DOHH2 (cell line): ENCODE data around the gene MUC5AC.

Source experiments
- H3F3A ChIP-seq: fragments of 200-600 bp; sonication (generic), shearing (Covaris generic); 2 replicates; pipeline ENCODE4 v1.6.0; 2016; ENCODE audit warnings: antibody characterized with exemption, mild to moderate bottlenecking; ENCODE audit not compliant: control insufficient read depth, insufficient read depth
- H3K27ac ChIP-seq: fragments of 200-600 bp; sonication (generic); 2 replicates; pipeline ENCODE4 v1.5.1; 2014; ENCODE audit warnings: low read depth, mild to moderate bottlenecking, low read length, moderate library complexity
- H3K27me3 ChIP-seq: fragments of 200-600 bp; sonication (generic); 2 replicates; pipeline ENCODE4 v1.6.1; 2014; ENCODE audit warnings: mild to moderate bottlenecking, low read length, mixed read lengths; ENCODE audit not compliant: control insufficient read depth
- H3K36me3 ChIP-seq: fragments of 200-600 bp; sonication (generic); 2 replicates; pipeline ENCODE4 v1.6.1; 2014; ENCODE audit warnings: mild to moderate bottlenecking, low read length, moderate library complexity, mixed read lengths; ENCODE audit not compliant: control insufficient read depth
- H3K4me1 ChIP-seq: fragments of 200-600 bp; sonication (generic); 2 replicates; pipeline ENCODE4 v1.6.1; 2014; ENCODE audit warnings: mild to moderate bottlenecking, low read length, mixed read lengths; ENCODE audit not compliant: control insufficient read depth
- H3K4me2 ChIP-seq: fragments of 200-600 bp; sonication (generic); 2 replicates; pipeline ENCODE4 v1.6.0; 2014; ENCODE audit warnings: mild to moderate bottlenecking, low read length, moderate library complexity
- H3K4me3 ChIP-seq: fragments of 200-600 bp; sonication (generic); 2 replicates; pipeline ENCODE4 v1.5.1; 2014; ENCODE audit warnings: mild to moderate bottlenecking, low read length, mixed read lengths
- H3K79me2 ChIP-seq: fragments of 200-600 bp; sonication (generic); 2 replicates; pipeline ENCODE4 v1.6.1; 2014; ENCODE audit warnings: mild to moderate bottlenecking, low read length, mixed read lengths; ENCODE audit not compliant: control insufficient read depth
- H3K9me2 ChIP-seq: fragments of 200-600 bp; sonication (generic); replicated peaks from 2 replicates; pipeline ENCODE4 v1.6.1; 2014; ENCODE audit warnings: mild to moderate bottlenecking, low read length, mixed read lengths; ENCODE audit not compliant: control insufficient read depth
- H3K9me3 ChIP-seq: fragments of 200-600 bp; sonication (generic); 2 replicates; pipeline ENCODE4 v1.6.1; 2014; ENCODE audit warnings: antibody characterized with exemption, low read length, mixed read lengths; ENCODE audit not compliant: control insufficient read depth, insufficient read depth
- H4K20me1 ChIP-seq: fragments of 200-600 bp; sonication (generic); 2 replicates; pipeline ENCODE4 v1.6.0; 2014; ENCODE audit warnings: low read depth, mild to moderate bottlenecking, antibody characterized with exemption, low read length, moderate library complexity; ENCODE audit not compliant: control insufficient read depth, insufficient read depth
- CTCF ChIP-seq: fragments of 200-600 bp; sonication (generic); IDR thresholded peaks from one replicate; pipeline ENCODE4 v1.5.1; 2014; ENCODE audit warnings: antibody characterized with exemption, mild to moderate bottlenecking, low read depth, low read length; ENCODE audit not compliant: poor library complexity, severe bottlenecking
- EZH2phosphoT487 ChIP-seq: fragments of 200-600 bp; sonication (generic); IDR thresholded peaks from 2 replicates; pipeline ENCODE4 v1.6.1; 2017; ENCODE audit warnings: borderline replicate concordance, mild to moderate bottlenecking, antibody characterized with exemption, low read length, moderate library complexity, mixed read lengths

MUC5AC gene

GRCh38 chr11:1119604-1120146, 38.1 kb upstream of the MUC5AC start:
- Histone ChIP-seq H3K27ac (no peak overlapping the region), H3K9me3 (no peaks in the 10 kb centered on the region), H4K20me1 (no peaks in the 10 kb centered on the region), H3K27me3 (no peaks in the 10 kb centered on the region), H3K4me2 (no peak overlapping the region), H3K9me2 (no peaks in the 10 kb centered on the region), H3K4me1 (no peaks in the 10 kb centered on the region), H3K4me3 (no peak overlapping the region), H3K79me2 (no peaks in the 10 kb centered on the region), H3K36me3 (no peaks in the 10 kb centered on the region), H3F3A (no peaks in the 10 kb centered on the region)
- TF ChIP-seq CTCF (no peak), EZH2phosphoT487 (no peak)

GRCh38 chr11:1120532-1121330, 37.0 kb upstream of the MUC5AC start:
- H3K9me2 ChIP-seq = no peaks in the 10 kb centered on the region
- no peak overlapping the region for H3K4me2 ChIP-seq
- H3K9me3 ChIP-seq = no peaks in the 10 kb centered on the region
- H3K79me2 ChIP-seq = no peaks in the 10 kb centered on the region
- H3K36me3 ChIP-seq = no peaks in the 10 kb centered on the region
- no peak overlapping the region for H3K27ac ChIP-seq
- no peaks in the 10 kb centered on the region for H3K4me1 ChIP-seq
- H3K27me3 ChIP-seq = no peaks in the 10 kb centered on the region
- no peaks in the 10 kb centered on the region for H4K20me1 ChIP-seq
- no peaks in the 10 kb centered on the region for H3F3A ChIP-seq
- no peak overlapping the region for H3K4me3 ChIP-seq
- TF ChIP-seq EZH2phosphoT487 (no peak), CTCF (no peak)

GRCh38 chr11:1121331-1121812, 36.4 kb upstream of the MUC5AC start:
- H3K9me3 ChIP-seq = no peaks in the 10 kb centered on the region
- H3K4me3 ChIP-seq = no peak overlapping the region
- H3K9me2 ChIP-seq = no peaks in the 10 kb centered on the region
- no peak overlapping the region for H3K4me2 ChIP-seq
- H3K36me3 ChIP-seq = no peaks in the 10 kb centered on the region
- TF ChIP-seq CTCF (no peak), EZH2phosphoT487 (no peak)
- no peaks in the 10 kb centered on the region for H3K4me1 ChIP-seq
- no peaks in the 10 kb centered on the region for H3K27me3 ChIP-seq
- H3K79me2 ChIP-seq = no peaks in the 10 kb centered on the region
- H3K27ac ChIP-seq = no peak overlapping the region
- H4K20me1 ChIP-seq = no peaks in the 10 kb centered on the region
- H3F3A ChIP-seq = no peaks in the 10 kb centered on the region
